Stimulated activated naive B cell treated with anti-CD40 and anti-IgM and Interleukin-4, amounts not matched to agents 10 μg/mL and 1 μg/mL and 100 μg/mL, for 72 hours (primary cell): ENCODE measurements around the gene OR7D2.
A peak's percentile ranks its signal among the peaks of the same experiment; 100 is the strongest.
"Not testable (repeated sequence)": the region's sequence is repeated elsewhere in the genome, so short reads cannot be mapped to it uniquely, and the experiment has no call there.

Experiments
- ATAC-seq, 2 donors: fragments of 150-1000 bp; cut with Tn5 transposase; replicated peaks; 2 replicates each; pipeline ENCODE4 v1.10.0; 2021; ENCODE audit warnings: moderate library complexity in 1 of 2
- DNase-seq: peaks from one replicate; pipeline ENCODE4 v3.0.0; 2021
- H3K27ac Mint-ChIP-seq: one replicate; pipeline ENCODE4 v1.8.0; 2022; ENCODE audit warnings: mild to moderate bottlenecking, mixed read lengths
- H3K27me3 Mint-ChIP-seq, 2 donors: one replicate each; pipeline ENCODE4 v1.8.0; 2022; ENCODE audit warnings: mixed read lengths in 2 of 2
- H3K36me3 Mint-ChIP-seq, 2 donors: one replicate each; pipeline ENCODE4 v1.8.0; 2022; ENCODE audit warnings: mixed read lengths in 2 of 2, mild to moderate bottlenecking in 1 of 2
- H3K4me1 Mint-ChIP-seq, 2 donors: one replicate each; pipeline ENCODE4 v1.8.0; 2022; ENCODE audit warnings: mixed read lengths in 2 of 2, mild to moderate bottlenecking in 1 of 2
- H3K4me3 Mint-ChIP-seq, 2 donors: one replicate each; pipeline ENCODE4 v1.8.0; 2022; ENCODE audit warnings: mild to moderate bottlenecking in 2 of 2, mixed read lengths in 2 of 2, moderate library complexity in 1 of 2
- H3K9me3 Mint-ChIP-seq, 2 donors: one replicate each; pipeline ENCODE4 v1.8.0; 2022; ENCODE audit warnings: mixed read lengths in 2 of 2, mild to moderate bottlenecking in 1 of 2

The OR7D2 gene

GRCh38 chr19:9161427-9161826 lies 17.4 kb upstream of the OR7D2 start:
- Mint-ChIP-seq H3K27me3 (no peaks in the 10 kb centered on the region), H3K36me3 (peaks cover 75 to 92% of the 10 kb centered on the region in 2 donors), H3K4me1 (peaks cover 5 to 15% of the 10 kb centered on the region in 2 donors), H3K27ac (no peak overlapping the region), H3K9me3 (peaks cover 0 to 7% of the 10 kb centered on the region in 2 donors), H3K4me3 (no peak overlapping the region)
- no peak for ATAC-seq
- no peak for DNase-seq

- Mint-ChIP-seq H3K36me3 (peaks cover 54 to 59% of the 10 kb centered on the region in 2 donors), H3K9me3 (peaks cover 3 to 4% of the 10 kb centered on the region in 2 donors)
These were observed 13.5 kb upstream of the OR7D2 start for GRCh38 chr19:9165261-9165660.

GRCh38 chr19:9166846-9167245 lies 11.9 kb upstream of the OR7D2 start:
- H3K27ac Mint-ChIP-seq: no peak overlapping the region
- H3K4me3 Mint-ChIP-seq: no peak overlapping the region
- peaks cover 4 to 17% of the 10 kb centered on the region in 2 donors for H3K4me1 Mint-ChIP-seq
- DNase-seq (no peak), ATAC-seq (no peak)
- no peaks in the 10 kb centered on the region for H3K27me3 Mint-ChIP-seq
- peaks cover 38 to 43% of the 10 kb centered on the region in 2 donors for H3K36me3 Mint-ChIP-seq
- H3K9me3 Mint-ChIP-seq: peaks cover 0 to 3% of the 10 kb centered on the region in 2 donors

More at GRCh38 chr19:9165261-9165660, 13.5 kb upstream of the OR7D2 start:
- DNase-seq (no peak), ATAC-seq (no peak)
- H3K27ac Mint-ChIP-seq: no peak overlapping the region
- no peaks in the 10 kb centered on the region for H3K27me3 Mint-ChIP-seq
- H3K4me3 Mint-ChIP-seq: no peak overlapping the region
- H3K4me1 Mint-ChIP-seq: peaks cover 4 to 17% of the 10 kb centered on the region in 2 donors

- H3K4me1 Mint-ChIP-seq: peaks cover 4 to 10% of the 10 kb centered on the region in 2 donors
- DNase-seq (no peak), ATAC-seq (no peak)
- peaks cover 0 to 3% of the 10 kb centered on the region in 2 donors for H3K9me3 Mint-ChIP-seq
- H3K27me3 Mint-ChIP-seq: no peaks in the 10 kb centered on the region
- no peak overlapping the region for H3K4me3 Mint-ChIP-seq
- H3K27ac Mint-ChIP-seq: no peak overlapping the region
- peaks cover 10 to 18% of the 10 kb centered on the region in 2 donors for H3K36me3 Mint-ChIP-seq
These were observed 7.3 kb upstream of the OR7D2 start for GRCh38 chr19:9171393-9171991.

- H3K27me3 Mint-ChIP-seq: peaks cover 0 to 13% of the 10 kb centered on the region in 2 donors
- no peaks in the 10 kb centered on the region for H3K4me1 Mint-ChIP-seq
- no peak overlapping the region for H3K4me3 Mint-ChIP-seq
- no peak overlapping the region for H3K27ac Mint-ChIP-seq
- peaks cover 0 to 18% of the 10 kb centered on the region in 2 donors for H3K36me3 Mint-ChIP-seq
- DNase-seq: no peak
- no peak for ATAC-seq
- no peaks in the 10 kb centered on the region for H3K9me3 Mint-ChIP-seq
These were observed 3.5 kb upstream of the OR7D2 start for GRCh38 chr19:9175326-9175725.

- Mint-ChIP-seq H3K4me1 (no peaks in the 10 kb centered on the region), H3K4me3 (no peak overlapping the region), H3K9me3 (peaks cover 2 to 9% of the 10 kb centered on the region in 2 donors), H3K27me3 (peaks cover 0 to 17% of the 10 kb centered on the region in 2 donors), H3K27ac (no peak overlapping the region), H3K36me3 (peaks cover 0 to 22% of the 10 kb centered on the region in 2 donors)
- DNase-seq (no peak), ATAC-seq (no peak)
These were observed 4.2 kb downstream of the OR7D2 start for GRCh38 chr19:9183000-9183399.

GRCh38 chr19:9187191-9187590 lies 8.4 kb downstream of the OR7D2 start:
- Mint-ChIP-seq H3K36me3 (peaks cover 0 to 32% of the 10 kb centered on the region in 2 donors), H3K9me3 (peaks cover 13% of the 10 kb centered on the region in 2 donors), H3K27ac (no peak overlapping the region), H3K4me3 (no peak overlapping the region), H3K27me3 (peaks cover 9 to 27% of the 10 kb centered on the region in 2 donors), H3K4me1 (no peaks in the 10 kb centered on the region)
- no peak for DNase-seq
- no peak for ATAC-seq

GRCh38 chr19:9189535-9189934 lies 10.8 kb downstream of the OR7D2 start:
- Mint-ChIP-seq H3K9me3 (peaks cover 13% of the 10 kb centered on the region in 2 donors), H3K4me1 (no peaks in the 10 kb centered on the region), H3K4me3 (no peak overlapping the region), H3K27me3 (peaks cover 20 to 45% of the 10 kb centered on the region in 2 donors), H3K36me3 (peaks cover 0 to 32% of the 10 kb centered on the region in 2 donors), H3K27ac (no peak overlapping the region)
- no peak for DNase-seq
- no peak for ATAC-seq

- H3K4me1 Mint-ChIP-seq, H3K36me3 Mint-ChIP-seq, H3K4me3 Mint-ChIP-seq, H3K9me3 Mint-ChIP-seq, ATAC-seq, DNase-seq, H3K27ac Mint-ChIP-seq: not testable (repeated sequence)
- peaks cover 27 to 29% of the 10 kb centered on the region in 2 donors for H3K27me3 Mint-ChIP-seq
These were observed 19.3 kb downstream of the OR7D2 start for GRCh38 chr19:9198044-9198443.

GRCh38 chr19:9205501-9206113 lies 26.8 kb downstream of the OR7D2 start:
- Mint-ChIP-seq H3K36me3 (no peaks in the 10 kb centered on the region), H3K27ac (peak overlapping the region; percentile 62), H3K4me3 (peak overlapping the region; percentile 74 to 75), H3K9me3 (no peaks in the 10 kb centered on the region), H3K27me3 (peaks cover 8 to 13% of the 10 kb centered on the region in 2 donors), H3K4me1 (peaks cover 4 to 9% of the 10 kb centered on the region in 2 donors)
- ATAC-seq (peak; percentile 75 to 80), DNase-seq (peak; percentile 57)

- H3K9me3 Mint-ChIP-seq: peaks cover 5 to 7% of the 10 kb centered on the region in 2 donors
- no peaks in the 10 kb centered on the region for H3K4me1 Mint-ChIP-seq
- DNase-seq (no peak), ATAC-seq (no peak)
- peaks cover 0 to 4% of the 10 kb centered on the region in 2 donors for H3K36me3 Mint-ChIP-seq
- H3K27me3 Mint-ChIP-seq: peaks cover 14 to 29% of the 10 kb centered on the region in 2 donors
- H3K27ac Mint-ChIP-seq: no peak within 1 kb of the TSS
- no peak within 1 kb of the TSS for H3K4me3 Mint-ChIP-seq
These were observed 40.7 kb downstream of the OR7D2 start, which contains the start of gene OR7D4 for GRCh38 chr19:9219489-9219888. OR7D4 (minus strand) TSS chr19:9219589; CDS start chr19:9214837, 4,752 bp downstream.
